ENCODE data around the gene PHYH.
"Not testable (repeated sequence)": the region's sequence is repeated elsewhere in the genome, so short reads cannot be mapped to it uniquely, and the experiment has no call there.

Gene PHYH

DNA sequence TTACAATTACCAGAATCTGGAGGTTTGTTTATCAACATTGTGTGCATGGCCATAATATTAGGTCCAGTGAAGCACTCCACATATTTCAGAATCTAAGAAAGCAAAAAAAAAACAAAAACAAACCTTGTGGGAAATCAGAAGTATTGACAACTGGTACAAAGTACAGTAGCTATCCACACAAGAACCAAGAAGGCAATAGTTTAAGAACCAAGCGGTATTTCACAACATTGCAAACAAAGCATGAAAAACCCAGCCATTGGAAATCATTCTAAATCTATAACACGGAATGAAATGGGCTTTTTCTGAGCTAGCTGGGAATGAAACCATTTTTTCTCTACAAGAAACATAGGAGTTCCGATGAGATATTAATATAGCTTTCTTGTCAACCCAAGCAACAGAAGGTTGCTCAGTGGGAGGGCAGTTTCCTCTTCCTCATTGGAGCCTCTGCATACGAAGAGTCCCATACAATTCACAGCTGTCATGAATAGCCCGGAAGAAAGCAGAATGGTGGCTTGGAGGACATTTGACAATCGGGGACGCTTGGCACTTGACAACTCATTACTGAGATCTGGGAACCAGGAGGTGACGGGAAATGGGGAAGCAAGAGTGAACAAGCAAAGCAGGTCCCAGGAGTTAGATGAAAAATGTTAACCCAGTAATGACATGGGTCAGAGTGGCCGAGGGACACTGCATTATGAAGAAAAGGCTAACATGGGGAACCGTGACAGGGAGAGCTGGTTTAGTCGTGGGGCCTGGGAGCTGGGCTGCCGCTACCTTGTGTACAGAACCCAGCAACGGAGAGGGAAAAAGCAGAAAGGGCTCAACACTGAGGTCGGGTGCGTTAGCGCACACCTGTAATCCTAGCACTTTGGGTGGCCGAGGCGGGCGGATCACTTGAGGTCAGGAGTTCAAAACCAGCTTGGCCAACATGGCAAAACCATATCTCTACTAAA is 7.8 kb downstream of the PHYH start:
- H3K9ac ChIP-seq = no peak overlapping the region
- no peak overlapping the region for H3K4me3 ChIP-seq (ENCODE audit: low read depth, low read length)
- no peaks in the 10 kb centered on the region for H3K9me3 ChIP-seq (ENCODE audit: control insufficient read depth, low read length)
- no peak overlapping the region for H2AFZ ChIP-seq
- H3K27ac ChIP-seq = no peak overlapping the region
- TF ChIP-seq, protein P1, sequence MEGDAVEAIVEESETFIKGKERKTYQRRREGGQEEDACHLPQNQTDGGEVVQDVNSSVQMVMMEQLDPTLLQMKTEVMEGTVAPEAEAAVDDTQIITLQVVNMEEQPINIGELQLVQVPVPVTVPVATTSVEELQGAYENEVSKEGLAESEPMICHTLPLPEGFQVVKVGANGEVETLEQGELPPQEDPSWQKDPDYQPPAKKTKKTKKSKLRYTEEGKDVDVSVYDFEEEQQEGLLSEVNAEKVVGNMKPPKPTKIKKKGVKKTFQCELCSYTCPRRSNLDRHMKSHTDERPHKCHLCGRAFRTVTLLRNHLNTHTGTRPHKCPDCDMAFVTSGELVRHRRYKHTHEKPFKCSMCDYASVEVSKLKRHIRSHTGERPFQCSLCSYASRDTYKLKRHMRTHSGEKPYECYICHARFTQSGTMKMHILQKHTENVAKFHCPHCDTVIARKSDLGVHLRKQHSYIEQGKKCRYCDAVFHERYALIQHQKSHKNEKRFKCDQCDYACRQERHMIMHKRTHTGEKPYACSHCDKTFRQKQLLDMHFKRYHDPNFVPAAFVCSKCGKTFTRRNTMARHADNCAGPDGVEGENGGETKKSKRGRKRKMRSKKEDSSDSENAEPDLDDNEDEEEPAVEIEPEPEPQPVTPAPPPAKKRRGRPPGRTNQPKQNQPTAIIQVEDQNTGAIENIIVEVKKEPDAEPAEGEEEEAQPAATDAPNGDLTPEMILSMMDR (IDR thresholded peaks at IDR 0.05) = no peak
- no peaks in the 10 kb centered on the region for H3K27me3 ChIP-seq (ENCODE audit: control insufficient read depth, insufficient read depth, low read length)
- no peaks in the 10 kb centered on the region for H3K4me1 ChIP-seq
- no peak overlapping the region for H3K4me2 ChIP-seq (ENCODE audit: low read length)
- H3K79me2 ChIP-seq = no peaks in the 10 kb centered on the region
- H3K36me3 ChIP-seq (ENCODE audit: control insufficient read depth, insufficient read depth, low read length) = no peaks in the 10 kb centered on the region

DNA sequence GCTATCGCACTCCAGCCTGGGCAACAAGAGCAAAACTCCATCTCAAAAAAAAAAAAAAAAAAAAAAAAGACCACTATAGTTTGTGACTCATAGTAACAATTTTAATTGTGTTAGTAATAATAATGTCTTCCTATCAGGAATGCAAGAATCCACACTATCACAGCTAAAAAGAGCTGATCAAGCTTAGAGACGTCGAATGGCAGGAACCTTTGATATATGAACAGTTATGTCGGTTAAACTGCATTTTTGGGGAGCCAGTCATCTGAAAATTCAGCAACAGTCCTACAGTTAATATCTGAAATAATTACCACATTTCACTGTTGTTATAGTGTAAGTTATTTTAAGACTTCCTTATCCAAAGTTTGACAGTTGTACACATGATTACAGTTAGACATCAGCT is 8.8 kb downstream of the PHYH start:
- Histone ChIP-seq H3K9me3 (ENCODE audit: control insufficient read depth, low read length) (no peaks in the 10 kb centered on the region), H2AFZ (no peak overlapping the region), H3K9ac (no peak overlapping the region), H3K4me3 (ENCODE audit: low read depth, low read length) (no peak overlapping the region), H3K27me3 (ENCODE audit: control insufficient read depth, insufficient read depth, low read length) (no peaks in the 10 kb centered on the region), H3K4me1 (no peaks in the 10 kb centered on the region), H3K79me2 (no peaks in the 10 kb centered on the region), H3K36me3 (ENCODE audit: control insufficient read depth, insufficient read depth, low read length) (no peaks in the 10 kb centered on the region), H3K4me2 (ENCODE audit: low read length) (no peak overlapping the region), H3K27ac (no peak overlapping the region)
- TF ChIP-seq, protein P1 (IDR thresholded peaks at IDR 0.05) = no peak

DNA sequence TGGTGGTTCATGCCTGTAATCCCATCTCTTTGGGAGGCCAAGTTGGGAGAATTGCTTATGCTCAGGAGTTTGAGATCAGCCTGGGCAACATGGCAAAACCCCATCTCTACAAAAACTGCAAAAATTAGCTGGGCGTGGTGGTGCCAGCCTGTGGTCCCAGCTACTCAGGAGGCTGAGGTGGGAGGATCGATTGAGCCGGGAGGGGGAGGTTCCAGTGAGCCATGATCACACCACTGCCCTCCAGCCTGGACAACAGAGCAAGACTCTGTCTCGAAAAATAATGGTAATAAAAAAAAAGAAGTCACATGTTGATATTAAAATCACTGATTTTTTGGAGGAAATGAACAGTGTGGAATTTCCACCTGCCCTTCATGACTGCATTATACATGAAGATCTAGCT is 15.8 kb downstream of the PHYH start:
- Histone ChIP-seq H3K27me3 (ENCODE audit: control insufficient read depth, insufficient read depth, low read length) (no peaks in the 10 kb centered on the region), H3K9me3 (ENCODE audit: control insufficient read depth, low read length) (no peaks in the 10 kb centered on the region), H3K4me1 (no peaks in the 10 kb centered on the region), H3K79me2 (no peaks in the 10 kb centered on the region), H2AFZ (no peak overlapping the region), H3K4me3 (ENCODE audit: low read depth, low read length) (no peak overlapping the region), H3K27ac (no peak overlapping the region), H3K4me2 (ENCODE audit: low read length) (no peak overlapping the region), H3K9ac (no peak overlapping the region), H3K36me3 (ENCODE audit: control insufficient read depth, insufficient read depth, low read length) (no peaks in the 10 kb centered on the region)
- TF ChIP-seq, protein P1 (IDR thresholded peaks at IDR 0.05) = no peak

DNA sequence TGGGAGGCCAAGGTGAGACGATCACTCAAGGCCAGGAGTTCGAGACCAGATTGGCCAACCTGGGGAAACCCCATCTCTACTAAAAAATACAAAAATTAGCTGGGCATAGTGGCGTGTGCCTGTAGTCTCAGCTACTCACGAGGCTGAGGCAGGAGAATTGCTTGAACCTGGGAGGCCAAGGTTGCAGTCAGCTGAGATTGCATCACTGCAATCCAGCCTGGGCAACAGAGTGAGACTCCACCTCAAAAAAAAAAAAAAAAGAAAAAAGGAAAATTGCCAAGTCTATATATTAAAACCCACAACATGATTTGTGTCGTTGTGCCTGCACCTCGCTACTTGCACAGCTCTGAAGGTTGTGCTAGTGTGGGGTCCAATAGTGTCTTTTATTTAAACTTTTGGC is 17.5 kb downstream of the PHYH start:
- H3K4me2 ChIP-seq (ENCODE audit: low read length); H3K27ac ChIP-seq; H3K4me3 ChIP-seq (ENCODE audit: low read depth, low read length); H3K4me1 ChIP-seq; H3K79me2 ChIP-seq; H3K36me3 ChIP-seq (ENCODE audit: control insufficient read depth, insufficient read depth, low read length); H3K9me3 ChIP-seq (ENCODE audit: control insufficient read depth, low read length); H3K9ac ChIP-seq; H2AFZ ChIP-seq; H3K27me3 ChIP-seq (ENCODE audit: control insufficient read depth, insufficient read depth, low read length): not testable (repeated sequence)

DNA sequence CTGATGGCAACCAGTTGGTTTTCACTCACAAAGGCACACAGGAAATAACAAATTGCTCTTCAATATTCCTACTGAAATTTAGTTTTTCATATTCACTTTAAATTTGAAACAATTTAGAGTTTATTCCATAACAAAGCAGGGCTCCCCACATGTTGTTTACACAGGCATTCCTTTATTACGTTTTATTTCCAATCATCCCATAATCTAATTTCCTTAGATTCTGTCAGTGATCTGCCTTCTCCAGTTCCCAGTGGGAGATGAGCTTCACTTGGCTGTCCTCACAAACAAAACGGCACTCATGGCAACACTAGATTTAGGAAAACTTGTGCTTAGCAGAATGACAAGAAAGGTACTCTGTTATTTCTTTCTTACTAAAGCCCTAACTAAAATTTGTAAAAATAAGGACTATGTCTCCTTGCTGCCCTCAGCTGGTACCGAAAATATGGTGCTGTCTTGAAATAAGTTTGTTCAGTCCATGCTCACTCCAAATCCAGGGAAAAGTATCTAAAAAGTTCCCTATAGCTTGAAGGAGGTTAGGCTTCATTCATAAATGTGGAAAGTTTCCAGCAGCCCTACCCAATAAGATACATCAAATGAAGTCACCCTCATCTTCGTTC is 23.0 kb downstream of the PHYH start:
- no peak overlapping the region for H2AFZ ChIP-seq
- H3K9me3 ChIP-seq (ENCODE audit: control insufficient read depth, low read length) = no peaks in the 10 kb centered on the region

DNA sequence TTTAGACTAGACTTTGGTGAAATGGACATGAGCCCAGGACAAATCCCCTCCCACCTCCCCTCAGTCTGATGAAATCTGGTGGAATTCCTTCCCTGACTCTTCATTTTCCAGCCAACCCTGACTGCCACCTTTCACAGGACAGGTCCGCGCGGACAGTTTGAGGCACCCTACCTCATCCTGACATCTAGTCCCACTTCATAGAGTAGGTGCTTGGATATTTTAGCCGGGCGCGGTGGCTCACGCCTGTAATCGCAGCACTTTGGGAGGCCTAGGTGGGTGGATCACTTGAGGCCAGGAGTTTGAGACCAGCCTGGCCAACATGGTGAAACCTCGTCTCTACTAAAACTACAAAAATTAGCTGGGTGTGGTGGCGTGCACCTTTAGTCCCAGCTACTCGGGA is 23.7 kb downstream of the PHYH start:
- H2AFZ ChIP-seq; H3K79me2 ChIP-seq; H3K36me3 ChIP-seq (ENCODE audit: control insufficient read depth, insufficient read depth, low read length); H3K4me3 ChIP-seq (ENCODE audit: low read depth, low read length); H3K27ac ChIP-seq; H3K4me2 ChIP-seq (ENCODE audit: low read length); H3K4me1 ChIP-seq; H3K9ac ChIP-seq; H3K9me3 ChIP-seq (ENCODE audit: control insufficient read depth, low read length); H3K27me3 ChIP-seq (ENCODE audit: control insufficient read depth, insufficient read depth, low read length): not testable (repeated sequence)

More for the DNA sequence above, 23.0 kb downstream of the PHYH start:
- Histone ChIP-seq H3K27me3 (ENCODE audit: control insufficient read depth, insufficient read depth, low read length) (no peaks in the 10 kb centered on the region), H3K27ac (no peak overlapping the region), H3K36me3 (ENCODE audit: control insufficient read depth, insufficient read depth, low read length) (no peaks in the 10 kb centered on the region), H3K4me1 (no peaks in the 10 kb centered on the region), H3K9ac (no peak overlapping the region), H3K4me3 (ENCODE audit: low read depth, low read length) (no peak overlapping the region), H3K4me2 (ENCODE audit: low read length) (no peak overlapping the region), H3K79me2 (no peaks in the 10 kb centered on the region)
- TF ChIP-seq, protein P1 (IDR thresholded peaks at IDR 0.05) = no peak

All from parathyroid adenoma (tissue), 2 donors.